Stimulated activated CD4-positive, alpha-beta T cell treated with anti-CD3 and anti-CD28 coated beads, Interleukin-1b, Interleukin-23, amount 100 ng/mL, for 4 hours (primary cell): ENCODE results near the gene CDHR3.
A peak's percentile ranks its signal among the peaks of the same experiment; 100 is the strongest.
"Not testable (repeated sequence)": the region's sequence is repeated elsewhere in the genome, so short reads cannot be mapped to it uniquely, and the experiment has no call there.

Source experiments
- DNase-seq, 2 donors: peaks; one replicate each; pipeline ENCODE4 v3.0.0-alpha.2; 2020; ENCODE audit warnings: low read depth in 2 of 2

The CDHR3 gene

GRCh38 chr7:105996860-105997737, 34.0 kb downstream of the CDHR3 start:
- no peak for DNase-seq

- DNase-seq, result no peak
Measured at GRCh38 chr7:105999256-105999655, 36.2 kb downstream of the CDHR3 start.

- DNase-seq, result no peak
Measured at GRCh38 chr7:106001196-106001595, 38.1 kb downstream of the CDHR3 start.

- DNase-seq, result no peak
Measured at GRCh38 chr7:106001886-106002285, 38.8 kb downstream of the CDHR3 start.

GRCh38 chr7:106003525-106004064, 40.5 kb downstream of the CDHR3 start:
- DNase-seq, result no peak

- DNase-seq, result no peak
Measured at GRCh38 chr7:106006906-106007305, 43.8 kb downstream of the CDHR3 start.

GRCh38 chr7:106007796-106008195, 44.7 kb downstream of the CDHR3 start:
- DNase-seq, result not testable (repeated sequence)

GRCh38 chr7:106009503-106010226, 46.6 kb downstream of the CDHR3 start:
- peak; percentile 74 to 75 for DNase-seq

- no peak for DNase-seq
Measured at GRCh38 chr7:106010331-106010730, 47.3 kb downstream of the CDHR3 start.

- DNase-seq, result no peak
Measured at GRCh38 chr7:106010866-106011265, 47.8 kb downstream of the CDHR3 start.

GRCh38 chr7:106012184-106012583, 49.1 kb downstream of the CDHR3 start:
- no peak for DNase-seq

- no peak for DNase-seq
Measured at GRCh38 chr7:106012935-106013439, 49.9 kb downstream of the CDHR3 start.

GRCh38 chr7:106015381-106016218, 52.5 kb downstream of the CDHR3 start:
- DNase-seq, result no peak

GRCh38 chr7:106016331-106016730, 53.3 kb downstream of the CDHR3 start:
- DNase-seq, result no peak

GRCh38 chr7:106017657-106018056, 54.6 kb downstream of the CDHR3 start:
- DNase-seq, result no peak

- DNase-seq, result no peak
Measured at GRCh38 chr7:106018566-106019469, 55.8 kb downstream of the CDHR3 start.

GRCh38 chr7:106019470-106019820, 56.4 kb downstream of the CDHR3 start:
- DNase-seq, result no peak

- DNase-seq, result no peak
Measured at GRCh38 chr7:106021151-106022067, 58.3 kb downstream of the CDHR3 start.

GRCh38 chr7:106022193-106022821, 59.2 kb downstream of the CDHR3 start:
- DNase-seq, result peak in 1 of 2 donors; percentile 45
